Measurements from ENCODE around the gene TEX51.

The TEX51 gene

GRCh38 chr2:126909366-126909765, 10.7 kb downstream of the TEX51 start:
- Histone ChIP-seq H3K4me3 (ENCODE audit: low read depth, low read length) (no peak overlapping the region), H3K9me3 (ENCODE audit: control insufficient read depth, insufficient read depth, low read length) (no peaks in the 10 kb centered on the region), H3K27me3 (ENCODE audit: control insufficient read depth, insufficient read depth, low read length) (no peaks in the 10 kb centered on the region), H3K9ac (ENCODE audit: low read depth, low read length) (no peak overlapping the region), H3K4me1 (ENCODE audit: control insufficient read depth, insufficient read depth, low read length) (no peaks in the 10 kb centered on the region), H3K36me3 (ENCODE audit: control insufficient read depth, insufficient read depth, low read length) (no peaks in the 10 kb centered on the region)

DNA sequence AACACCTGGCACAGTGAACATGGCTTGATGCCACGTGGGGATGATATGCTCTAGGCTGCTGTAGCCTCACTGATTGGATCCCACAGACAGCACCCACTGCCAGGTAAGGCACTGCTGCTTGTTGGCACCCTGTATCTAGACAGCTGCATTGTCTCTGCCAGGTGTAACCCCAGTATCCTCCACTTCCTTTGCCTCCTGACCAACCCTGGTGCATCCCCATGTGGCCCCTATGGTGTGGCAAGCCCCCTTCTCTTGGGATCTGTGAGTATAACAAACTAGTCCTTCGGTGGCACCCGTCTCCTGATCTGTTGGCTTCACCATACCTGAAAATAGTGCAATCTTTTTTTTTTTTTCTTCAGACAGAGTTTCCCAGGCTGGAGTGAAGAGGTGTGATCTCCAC, 11.1 kb downstream of the TEX51 start:
- no peak overlapping the region for H3K9ac ChIP-seq (ENCODE audit: low read depth, low read length)
- H3K9me3 ChIP-seq (ENCODE audit: control insufficient read depth, insufficient read depth, low read length) = no peaks in the 10 kb centered on the region
- H3K27me3 ChIP-seq (ENCODE audit: control insufficient read depth, insufficient read depth, low read length) = no peaks in the 10 kb centered on the region
- no peaks in the 10 kb centered on the region for H3K36me3 ChIP-seq (ENCODE audit: control insufficient read depth, insufficient read depth, low read length)
- no peaks in the 10 kb centered on the region for H3K4me1 ChIP-seq (ENCODE audit: control insufficient read depth, insufficient read depth, low read length)
- no peak overlapping the region for H3K4me3 ChIP-seq (ENCODE audit: low read depth, low read length)

- no peaks in the 10 kb centered on the region for H3K4me1 ChIP-seq (ENCODE audit: control insufficient read depth, insufficient read depth, low read length)
- no peak overlapping the region for H3K4me3 ChIP-seq (ENCODE audit: low read depth, low read length)
- H3K27me3 ChIP-seq (ENCODE audit: control insufficient read depth, insufficient read depth, low read length) = no peaks in the 10 kb centered on the region
These were observed 11.9 kb downstream of the TEX51 start for GRCh38 chr2:126910637-126911036.

DNA sequence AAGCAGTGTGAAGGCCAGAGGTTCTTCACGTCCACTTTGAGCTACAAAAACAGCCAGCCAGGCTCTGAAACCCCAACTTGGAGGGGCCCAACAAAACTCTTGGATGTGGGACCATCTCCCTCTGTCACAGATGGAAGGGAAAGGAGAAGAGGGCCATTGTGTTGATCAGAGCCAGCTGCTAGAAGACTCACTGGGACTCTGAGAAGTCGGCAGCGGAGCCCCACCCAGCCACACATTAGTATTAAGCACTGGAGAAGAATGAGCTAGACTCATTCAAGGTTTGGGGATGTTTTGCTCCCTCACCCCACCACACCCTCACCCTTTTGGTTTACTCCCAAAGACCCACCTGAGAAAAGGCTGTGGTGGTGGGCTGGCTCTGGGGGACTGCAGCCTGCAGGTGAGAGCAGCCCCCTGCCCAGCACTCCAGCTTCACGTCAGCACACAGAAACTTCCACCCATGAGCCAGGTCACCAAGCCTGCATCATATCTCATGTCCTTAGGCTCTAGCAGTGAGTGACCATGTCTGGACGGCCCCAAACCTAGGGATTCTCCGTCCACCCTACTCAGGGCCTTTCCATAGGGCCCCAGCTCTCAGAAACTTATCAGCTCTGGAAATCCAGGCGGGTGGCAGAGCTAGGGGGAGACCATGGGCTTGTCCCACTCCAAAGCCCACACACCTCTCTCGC, 12.6 kb downstream of the TEX51 start:
- Histone ChIP-seq H3K27me3 (ENCODE audit: control insufficient read depth, insufficient read depth, low read length) (no peaks in the 10 kb centered on the region), H3K9me3 (ENCODE audit: control insufficient read depth, insufficient read depth, low read length) (no peaks in the 10 kb centered on the region), H3K9ac (ENCODE audit: low read depth, low read length) (no peak overlapping the region), H3K4me3 (ENCODE audit: low read depth, low read length) (no peak overlapping the region), H3K36me3 (ENCODE audit: control insufficient read depth, insufficient read depth, low read length) (no peaks in the 10 kb centered on the region), H3K4me1 (ENCODE audit: control insufficient read depth, insufficient read depth, low read length) (no peaks in the 10 kb centered on the region)

More at GRCh38 chr2:126910637-126911036, 11.9 kb downstream of the TEX51 start:
- Histone ChIP-seq H3K9me3 (ENCODE audit: control insufficient read depth, insufficient read depth, low read length) (no peaks in the 10 kb centered on the region), H3K36me3 (ENCODE audit: control insufficient read depth, insufficient read depth, low read length) (no peaks in the 10 kb centered on the region), H3K9ac (ENCODE audit: low read depth, low read length) (no peak overlapping the region)

DNA sequence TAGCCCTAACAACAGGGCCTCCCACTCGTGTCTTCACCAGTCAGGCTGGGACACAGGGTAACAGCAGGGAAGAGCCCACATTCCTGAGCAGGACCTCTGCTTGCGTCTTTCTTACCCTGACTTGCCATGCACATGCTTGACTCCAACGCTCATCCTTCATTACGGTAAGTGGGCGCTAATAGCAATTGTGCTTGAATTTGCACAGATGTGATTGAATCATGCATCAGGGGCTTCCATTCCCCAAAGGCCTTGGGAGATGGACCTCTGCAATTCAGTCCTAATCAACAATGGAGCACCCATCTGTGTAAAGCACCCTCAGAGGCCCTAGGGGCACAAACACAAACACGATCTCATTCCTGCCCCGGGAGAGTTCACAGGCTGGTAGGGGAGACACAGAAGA, 13.5 kb downstream of the TEX51 start:
- Histone ChIP-seq H3K4me3 (ENCODE audit: low read depth, low read length) (no peak overlapping the region), H3K9me3 (ENCODE audit: control insufficient read depth, insufficient read depth, low read length) (no peaks in the 10 kb centered on the region), H3K36me3 (ENCODE audit: control insufficient read depth, insufficient read depth, low read length) (no peaks in the 10 kb centered on the region), H3K27me3 (ENCODE audit: control insufficient read depth, insufficient read depth, low read length) (no peaks in the 10 kb centered on the region), H3K4me1 (ENCODE audit: control insufficient read depth, insufficient read depth, low read length) (no peaks in the 10 kb centered on the region), H3K9ac (ENCODE audit: low read depth, low read length) (no peak overlapping the region)

DNA sequence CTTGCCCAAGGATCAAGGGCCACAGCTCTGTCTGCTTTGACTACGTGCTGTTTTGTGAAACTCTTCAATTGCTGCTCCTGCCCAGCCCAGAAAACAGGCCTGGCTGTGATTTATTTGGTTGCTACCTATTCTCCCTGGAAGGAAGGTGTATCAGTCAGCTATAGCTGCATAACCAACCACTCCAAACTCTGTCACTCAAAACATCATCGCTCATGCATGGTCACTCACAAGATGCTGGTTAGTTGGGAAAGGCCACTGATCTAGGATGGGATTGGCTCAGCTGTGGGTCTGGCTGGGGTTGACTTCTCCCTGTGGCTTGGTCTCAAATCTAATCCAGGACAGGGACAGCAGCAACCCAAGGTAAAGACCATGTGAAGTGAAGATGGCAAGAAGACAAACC, 14.6 kb downstream of the TEX51 start:
- H3K36me3 ChIP-seq (ENCODE audit: control insufficient read depth, insufficient read depth, low read length) = no peaks in the 10 kb centered on the region
- H3K4me1 ChIP-seq (ENCODE audit: control insufficient read depth, insufficient read depth, low read length) = no peaks in the 10 kb centered on the region
- no peak overlapping the region for H3K4me3 ChIP-seq (ENCODE audit: low read depth, low read length)

DNA sequence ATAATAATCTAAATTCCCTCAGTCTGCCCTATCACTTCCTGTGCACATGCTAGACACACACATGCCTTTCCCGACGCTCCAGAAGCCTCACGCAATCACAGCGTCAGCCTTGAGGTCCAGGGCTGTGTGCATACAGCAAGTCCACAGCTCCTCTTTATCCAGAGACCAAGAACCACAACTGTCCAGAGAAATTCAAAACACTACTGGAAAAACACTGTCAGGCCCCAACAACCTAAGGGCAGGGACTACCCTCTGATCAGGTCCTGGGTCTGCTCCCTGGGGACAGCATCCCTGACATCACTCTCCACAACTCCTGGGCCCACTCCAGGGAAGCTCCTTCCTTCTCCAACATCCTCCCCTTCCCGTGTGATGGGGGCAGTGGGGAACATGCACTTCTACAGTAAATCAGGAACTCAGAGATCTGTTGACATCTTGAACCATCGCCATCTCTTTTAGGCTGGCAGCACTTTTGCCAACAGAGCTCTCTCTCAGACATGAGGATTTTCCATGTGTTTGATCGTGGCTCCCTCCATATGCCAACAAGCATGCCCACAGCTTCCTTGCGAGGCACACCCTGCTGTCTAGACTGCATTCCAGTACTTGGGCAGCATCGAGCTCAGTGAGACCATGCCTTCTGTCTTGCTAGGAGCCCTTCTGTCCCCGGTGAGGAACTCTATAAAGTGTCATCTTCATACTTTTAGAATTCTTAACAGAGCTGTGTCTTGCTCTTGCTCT, 15.4 kb downstream of the TEX51 start:
- Histone ChIP-seq H3K36me3 (ENCODE audit: control insufficient read depth, insufficient read depth, low read length) (no peaks in the 10 kb centered on the region), H3K9me3 (ENCODE audit: control insufficient read depth, insufficient read depth, low read length) (no peaks in the 10 kb centered on the region), H3K4me3 (ENCODE audit: low read depth, low read length) (no peak overlapping the region), H3K9ac (ENCODE audit: low read depth, low read length) (no peak overlapping the region), H3K27me3 (ENCODE audit: control insufficient read depth, insufficient read depth, low read length) (no peaks in the 10 kb centered on the region), H3K4me1 (ENCODE audit: control insufficient read depth, insufficient read depth, low read length) (no peaks in the 10 kb centered on the region)

More for the DNA sequence above, 14.6 kb downstream of the TEX51 start:
- H3K27me3 ChIP-seq (ENCODE audit: control insufficient read depth, insufficient read depth, low read length) = no peaks in the 10 kb centered on the region
- H3K9me3 ChIP-seq (ENCODE audit: control insufficient read depth, insufficient read depth, low read length) = no peaks in the 10 kb centered on the region
- H3K9ac ChIP-seq (ENCODE audit: low read depth, low read length) = no peak overlapping the region

- Histone ChIP-seq H3K36me3 (ENCODE audit: control insufficient read depth, insufficient read depth, low read length) (no peaks in the 10 kb centered on the region), H3K27me3 (ENCODE audit: control insufficient read depth, insufficient read depth, low read length) (no peaks in the 10 kb centered on the region), H3K9me3 (ENCODE audit: control insufficient read depth, insufficient read depth, low read length) (no peaks in the 10 kb centered on the region), H3K4me3 (ENCODE audit: low read depth, low read length) (no peak overlapping the region), H3K9ac (ENCODE audit: low read depth, low read length) (no peak overlapping the region), H3K4me1 (ENCODE audit: control insufficient read depth, insufficient read depth, low read length) (no peaks in the 10 kb centered on the region)
These were observed 16.3 kb downstream of the TEX51 start for GRCh38 chr2:126914811-126915500.

- no peaks in the 10 kb centered on the region for H3K36me3 ChIP-seq (ENCODE audit: control insufficient read depth, insufficient read depth, low read length)
These were observed 17.2 kb downstream of the TEX51 start for GRCh38 chr2:126915903-126916302.

DNA sequence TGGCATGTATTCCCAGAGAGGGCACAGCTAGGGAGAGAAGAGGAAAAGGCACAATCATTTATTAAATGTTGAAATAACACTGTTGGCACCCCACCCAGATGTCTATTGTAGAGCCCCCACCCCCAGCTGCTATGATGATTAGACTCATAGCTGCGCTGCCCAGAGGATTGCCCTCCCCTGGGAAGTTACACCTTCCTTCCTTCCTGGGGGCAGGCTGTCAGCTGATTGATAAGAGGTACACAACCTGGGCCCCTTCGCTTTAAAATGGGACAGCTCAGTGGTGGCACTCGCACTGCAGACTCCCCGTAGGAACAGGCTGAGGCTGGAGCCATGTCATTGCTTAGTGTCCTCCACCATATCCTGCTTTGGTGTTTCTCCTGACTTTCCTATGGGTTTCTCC, 18.1 kb downstream of the TEX51 start:
- no peak overlapping the region for H3K4me3 ChIP-seq (ENCODE audit: low read depth, low read length)
- H3K4me1 ChIP-seq (ENCODE audit: control insufficient read depth, insufficient read depth, low read length) = no peaks in the 10 kb centered on the region
- no peaks in the 10 kb centered on the region for H3K27me3 ChIP-seq (ENCODE audit: control insufficient read depth, insufficient read depth, low read length)
- H3K9ac ChIP-seq (ENCODE audit: low read depth, low read length) = no peak overlapping the region
- H3K36me3 ChIP-seq (ENCODE audit: control insufficient read depth, insufficient read depth, low read length) = no peaks in the 10 kb centered on the region
- no peaks in the 10 kb centered on the region for H3K9me3 ChIP-seq (ENCODE audit: control insufficient read depth, insufficient read depth, low read length)

More at GRCh38 chr2:126915903-126916302, 17.2 kb downstream of the TEX51 start:
- Histone ChIP-seq H3K4me1 (ENCODE audit: control insufficient read depth, insufficient read depth, low read length) (no peaks in the 10 kb centered on the region), H3K9me3 (ENCODE audit: control insufficient read depth, insufficient read depth, low read length) (no peaks in the 10 kb centered on the region), H3K9ac (ENCODE audit: low read depth, low read length) (no peak overlapping the region), H3K4me3 (ENCODE audit: low read depth, low read length) (no peak overlapping the region), H3K27me3 (ENCODE audit: control insufficient read depth, insufficient read depth, low read length) (no peaks in the 10 kb centered on the region)

DNA sequence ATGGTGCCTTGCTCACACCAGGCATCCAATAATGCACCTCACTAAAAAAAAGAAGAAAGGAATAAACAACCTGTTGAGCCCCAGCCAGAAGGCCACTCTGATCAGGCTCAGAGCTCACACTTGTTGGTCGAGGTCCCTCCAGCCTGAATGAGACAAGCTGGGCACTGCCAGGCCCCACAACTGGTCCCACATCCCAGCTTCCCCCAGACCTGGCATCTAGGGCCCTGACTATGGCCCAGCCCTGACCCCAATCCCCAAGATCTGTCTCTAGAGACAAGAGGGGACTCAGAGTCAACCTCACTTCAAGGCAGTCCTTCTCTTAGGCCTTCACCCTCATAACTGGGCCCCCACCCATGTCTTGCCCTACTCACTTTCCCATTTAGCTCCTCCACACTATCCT, 22.4 kb downstream of the TEX51 start:
- Histone ChIP-seq H3K27me3 (ENCODE audit: control insufficient read depth, insufficient read depth, low read length) (no peaks in the 10 kb centered on the region), H3K9ac (ENCODE audit: low read depth, low read length) (no peak overlapping the region), H3K4me1 (ENCODE audit: control insufficient read depth, insufficient read depth, low read length) (no peaks in the 10 kb centered on the region), H3K9me3 (ENCODE audit: control insufficient read depth, insufficient read depth, low read length) (no peaks in the 10 kb centered on the region), H3K4me3 (ENCODE audit: low read depth, low read length) (no peak overlapping the region), H3K36me3 (ENCODE audit: control insufficient read depth, insufficient read depth, low read length) (no peaks in the 10 kb centered on the region)
